Mesenchymal stem cell (in vitro differentiated cells and primary cell): ENCODE data around the gene ATF3.

Experiments
- DNase-seq: peaks from one replicate; pipeline ENCODE4 v3.0.0-alpha.2; 2013
- H2AFZ ChIP-seq: one replicate; pipeline ENCODE4 v1.6.1; 2013; ENCODE audit warnings: low read depth, mild to moderate bottlenecking, control low read depth, inconsistent platforms, low read length, moderate library complexity
- H2AK5ac ChIP-seq: 2 replicates; pipeline ENCODE4 v1.6.1; 2013; ENCODE audit warnings: low read length, moderate library complexity, mild to moderate bottlenecking, inconsistent platforms; ENCODE audit not compliant: severe bottlenecking
- H2BK120ac ChIP-seq: one replicate; pipeline ENCODE4 v1.6.1; 2013; ENCODE audit warnings: low read depth, mild to moderate bottlenecking, inconsistent platforms, low read length, moderate library complexity
- H2BK12ac ChIP-seq, 2 experiments: one replicate each; pipeline ENCODE4 v1.6.1; 2013; ENCODE audit warnings: inconsistent platforms in 2 of 2, low read length in 2 of 2, mild to moderate bottlenecking in 2 of 2, moderate library complexity in 2 of 2, control low read depth in 1 of 2
- H2BK15ac ChIP-seq: one replicate; pipeline ENCODE4 v1.6.1; 2013; ENCODE audit warnings: mild to moderate bottlenecking, low read depth, inconsistent platforms; ENCODE audit not compliant: poor library complexity, severe bottlenecking
- H2BK5ac ChIP-seq: 2 replicates; pipeline ENCODE4 v1.6.1; 2013; ENCODE audit warnings: low read depth, mild to moderate bottlenecking, low read length, control low read depth, inconsistent platforms; ENCODE audit not compliant: poor library complexity, severe bottlenecking
- H3K14ac ChIP-seq, 2 experiments: one replicate each; pipeline ENCODE4 v1.6.1; 2013; ENCODE audit warnings: inconsistent platforms in 2 of 2, low read length in 2 of 2, control low read depth in 1 of 2, mild to moderate bottlenecking in 1 of 2, moderate library complexity in 1 of 2
- H3K18ac ChIP-seq, 2 experiments: one replicate each; pipeline ENCODE4 v1.6.1; 2013; ENCODE audit warnings: inconsistent platforms in 2 of 2, low read length in 2 of 2, control low read depth in 1 of 2, low read depth in 1 of 2, mild to moderate bottlenecking in 1 of 2
- H3K23ac ChIP-seq, 2 experiments: one replicate each; pipeline ENCODE4 v1.6.1; 2013; ENCODE audit warnings: inconsistent platforms in 2 of 2, low read length in 2 of 2, mild to moderate bottlenecking in 2 of 2, moderate library complexity in 2 of 2, control low read depth in 1 of 2
- H3K27ac ChIP-seq: 2 replicates; pipeline ENCODE4 v1.5.1; 2013; ENCODE audit warnings: mild to moderate bottlenecking, moderate library complexity, low read length, control low read depth, inconsistent platforms; ENCODE audit not compliant: poor library complexity, severe bottlenecking
- H3K27me3 ChIP-seq, 2 experiments: 2 replicates each; pipeline versions ENCODE4 v1.6.1 to v1.7.0; 2013; ENCODE audit warnings: low read length in 2 of 2, mild to moderate bottlenecking in 2 of 2, moderate library complexity in 2 of 2, control low read depth in 1 of 2, inconsistent platforms in 1 of 2; ENCODE audit not compliant: control insufficient read depth in 1 of 2, insufficient read depth in 1 of 2
- H3K36me3 ChIP-seq, 2 experiments: 2 replicates each; pipeline versions ENCODE4 v1.6.1 to v1.7.0; 2013; ENCODE audit warnings: low read length in 2 of 2, control low read depth in 1 of 2, inconsistent platforms in 1 of 2, low read depth in 1 of 2, mild to moderate bottlenecking in 1 of 2; ENCODE audit not compliant: insufficient read depth in 2 of 2, control insufficient read depth in 1 of 2
- H3K4ac ChIP-seq, 2 experiments: one replicate each; pipeline ENCODE4 v1.6.1; 2013; ENCODE audit warnings: inconsistent platforms in 2 of 2, low read length in 2 of 2, mild to moderate bottlenecking in 2 of 2, moderate library complexity in 2 of 2, control low read depth in 1 of 2, low read depth in 1 of 2
- H3K4me1 ChIP-seq: 2 replicates; pipeline ENCODE4 v1.6.1; 2013; ENCODE audit warnings: low read depth, low read length, control low read depth; ENCODE audit not compliant: control insufficient read depth, insufficient read depth
- H3K4me2 ChIP-seq: 2 replicates; pipeline ENCODE4 v1.6.1; 2013; ENCODE audit warnings: low read length, mild to moderate bottlenecking, inconsistent platforms; ENCODE audit not compliant: poor library complexity, severe bottlenecking
- H3K4me3 ChIP-seq, 2 experiments: 2 replicates each; pipeline versions ENCODE4 v1.5.1 to v1.7.0; 2013; ENCODE audit warnings: low read length in 2 of 2, mild to moderate bottlenecking in 2 of 2, control low read depth in 1 of 2, low read depth in 1 of 2; ENCODE audit not compliant: insufficient read depth in 1 of 2
- H3K79me1 ChIP-seq: replicated peaks from 2 replicates; pipeline ENCODE4 v1.6.1; 2013; ENCODE audit warnings: mild to moderate bottlenecking, control low read depth, low read length, inconsistent platforms; ENCODE audit not compliant: poor library complexity, severe bottlenecking
- H3K9ac ChIP-seq: 2 replicates; pipeline ENCODE4 v1.7.0; 2013; ENCODE audit warnings: mild to moderate bottlenecking, low read length, moderate library complexity
- H3K9me3 ChIP-seq: 2 replicates; pipeline ENCODE4 v1.7.0; 2013; ENCODE audit warnings: mild to moderate bottlenecking, low read length; ENCODE audit not compliant: control insufficient read depth
- H4K8ac ChIP-seq: one replicate; pipeline ENCODE4 v1.6.1; 2013; ENCODE audit warnings: inconsistent platforms, mild to moderate bottlenecking, low read length, moderate library complexity
- H4K91ac ChIP-seq: one replicate; pipeline ENCODE4 v1.6.1; 2013; ENCODE audit warnings: mild to moderate bottlenecking, low read length, inconsistent platforms
- WGBS: methylation state at CpG from one replicate; pipeline ENCODE4 v1.1.7; 2013; ENCODE audit warnings: mixed read lengths; 5-methylcytosine and 5-hydroxymethylcytosine counted together

The ATF3 gene

GRCh38 chr1:212593821-212594251 is 14.7 kb upstream of the ATF3 start:
- Histone ChIP-seq H3K23ac (no peak overlapping the region), H3K18ac (no peak overlapping the region), H3K27ac (peak overlapping the region; percentile 53), H3K36me3 (no peaks in the 10 kb centered on the region), H2AFZ (no peak overlapping the region), H2BK120ac (no peak overlapping the region), H2BK12ac (no peak overlapping the region), H3K9ac (no peak overlapping the region), H3K4me3 (no peak overlapping the region), H3K4me1 (peaks cover 10% of the 10 kb centered on the region), H3K79me1 (peaks cover 2% of the 10 kb centered on the region), H2AK5ac (peak overlapping the region; percentile 67), H3K9me3 (no peaks in the 10 kb centered on the region), H3K27me3 (peaks cover 0 to 9% of the 10 kb centered on the region in 2 experiments), H4K8ac (no peak overlapping the region), H3K4me2 (no peak overlapping the region), H4K91ac (peak overlapping the region; percentile 41), H3K14ac (no peak overlapping the region), H3K4ac (no peak overlapping the region), H2BK5ac (no peak overlapping the region), H2BK15ac (peak overlapping the region; percentile 26)
- DNase-seq: no peak
- WGBS: 83% methylated on average over 3 of the region's 3 CpGs

DNA sequence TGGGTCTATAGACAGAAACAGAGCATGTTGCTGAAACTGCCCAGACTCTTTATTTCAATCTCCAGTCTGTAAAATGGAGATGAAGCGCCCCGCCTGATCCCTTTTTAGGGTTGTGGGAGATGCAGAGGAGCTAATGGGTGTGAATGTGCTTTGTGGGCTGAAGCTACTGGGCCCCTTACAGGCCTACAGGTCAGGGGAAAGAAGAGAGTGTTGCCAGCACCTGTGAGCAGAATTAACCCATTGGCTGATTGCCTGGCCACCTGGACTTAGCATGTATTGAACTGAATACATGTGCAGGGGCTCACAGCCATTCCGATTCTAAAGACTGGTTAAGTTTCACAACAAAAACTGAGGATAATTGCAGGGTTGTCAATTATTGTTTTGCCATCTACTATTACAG is 13.9 kb upstream of the ATF3 start:
- Histone ChIP-seq H2BK5ac (no peak overlapping the region), H3K18ac (no peak overlapping the region), H2AFZ (no peak overlapping the region), H3K27me3 (peaks cover 0 to 8% of the 10 kb centered on the region in 2 experiments), H3K9me3 (no peaks in the 10 kb centered on the region), H3K4ac (no peak overlapping the region), H3K79me1 (peaks cover 2% of the 10 kb centered on the region), H3K36me3 (no peaks in the 10 kb centered on the region), H2BK12ac (peak overlapping the region in 1 of 2 experiments; percentile 25), H4K8ac (no peak overlapping the region), H3K14ac (no peak overlapping the region), H3K27ac (no peak overlapping the region), H3K4me3 (no peak overlapping the region), H3K9ac (no peak overlapping the region), H3K23ac (no peak overlapping the region), H3K4me2 (no peak overlapping the region), H2BK120ac (no peak overlapping the region), H4K91ac (no peak overlapping the region), H2AK5ac (peak overlapping the region; percentile 66), H3K4me1 (peaks cover 10% of the 10 kb centered on the region), H2BK15ac (no peak overlapping the region)
- DNase-seq: no peak
- WGBS: 94% methylated on average over 2 of the region's 3 CpGs

DNA sequence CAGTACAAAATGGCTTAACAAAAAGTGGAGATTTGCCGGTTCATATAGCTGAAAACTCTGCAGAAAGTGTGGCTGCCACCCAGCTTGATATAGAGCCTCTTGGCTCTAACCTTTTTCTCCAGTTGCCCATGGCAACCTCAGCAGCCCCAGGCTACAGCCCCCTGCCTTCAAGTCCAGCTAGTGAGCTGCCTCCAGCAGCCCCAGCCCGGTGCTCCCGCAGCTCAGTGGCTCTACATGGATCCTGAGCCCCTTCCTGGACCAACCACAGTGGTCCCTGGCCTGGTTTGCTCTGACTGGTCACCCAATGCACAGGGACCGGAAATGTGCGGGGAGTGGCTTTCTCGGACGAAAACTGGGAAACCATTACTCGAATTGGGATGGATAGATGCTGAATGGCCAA is 13.3 kb upstream of the ATF3 start:
- H2BK5ac ChIP-seq: no peak overlapping the region
- H3K4me1 ChIP-seq: peaks cover 10% of the 10 kb centered on the region
- H3K4me2 ChIP-seq: no peak overlapping the region
- H3K9ac ChIP-seq: peak overlapping the region; percentile 89
- no peaks in the 10 kb centered on the region for H3K36me3 ChIP-seq
- peak overlapping the region; percentile 81 for H4K8ac ChIP-seq
- H4K91ac ChIP-seq: peak overlapping the region; percentile 91
- H3K4ac ChIP-seq: peak overlapping the region; percentile 17 to 73
- H3K27me3 ChIP-seq: peaks cover 0 to 13% of the 10 kb centered on the region in 2 experiments
- peak overlapping the region; percentile 57 for H2BK120ac ChIP-seq
- H3K18ac ChIP-seq: peak overlapping the region in 1 of 2 experiments; percentile 19
- no peak overlapping the region for H3K4me3 ChIP-seq
- H3K9me3 ChIP-seq: no peaks in the 10 kb centered on the region
- peaks cover 2% of the 10 kb centered on the region for H3K79me1 ChIP-seq
- peak overlapping the region; percentile 92 for H3K27ac ChIP-seq
- H2BK12ac ChIP-seq: peak overlapping the region; percentile 84 to 97
- peak overlapping the region; percentile 100 for H2AK5ac ChIP-seq
- H2AFZ ChIP-seq: no peak overlapping the region
- peak overlapping the region; percentile 82 for H2BK15ac ChIP-seq
- 97% methylated on average over 8 of the region's 8 CpGs for WGBS
- H3K14ac ChIP-seq: peak overlapping the region in 1 of 2 experiments; percentile 95
- no peak for DNase-seq
- no peak overlapping the region for H3K23ac ChIP-seq

GRCh38 chr1:212595787-212596714 is 12.5 kb upstream of the ATF3 start:
- 3% methylated on average over 5 of the region's 8 CpGs for WGBS

More at GRCh38 chr1:212595787-212596714, 12.5 kb upstream of the ATF3 start:
- no peaks in the 10 kb centered on the region for H3K36me3 ChIP-seq
- peaks cover 2% of the 10 kb centered on the region for H3K79me1 ChIP-seq
- H2BK15ac ChIP-seq: no peak overlapping the region
- no peak overlapping the region for H4K8ac ChIP-seq
- no peaks in the 10 kb centered on the region for H3K9me3 ChIP-seq
- peak overlapping the region in 1 of 2 experiments; percentile 87 for H3K14ac ChIP-seq
- peak overlapping the region in 1 of 2 experiments; percentile 97 for H2BK12ac ChIP-seq
- peak; percentile 100 for DNase-seq
- H3K9ac ChIP-seq: peak overlapping the region; percentile 89
- peak overlapping the region in 1 of 2 experiments; percentile 96 for H3K23ac ChIP-seq
- H4K91ac ChIP-seq: peak overlapping the region; percentile 1
- peak overlapping the region; percentile 6 to 94 for H3K18ac ChIP-seq
- H3K4ac ChIP-seq: peak overlapping the region in 1 of 2 experiments; percentile 73
- peak overlapping the region; percentile 14 for H3K4me2 ChIP-seq
- peak overlapping the region; percentile 93 for H2BK120ac ChIP-seq
- H3K4me1 ChIP-seq: peaks cover 10% of the 10 kb centered on the region
- peak overlapping the region; percentile 100 for H2AK5ac ChIP-seq
- H3K27me3 ChIP-seq: peaks cover 0 to 10% of the 10 kb centered on the region in 2 experiments
- H3K4me3 ChIP-seq: peak overlapping the region in 1 of 2 experiments; percentile 46
- peak overlapping the region; percentile 97 for H2BK5ac ChIP-seq
- H2AFZ ChIP-seq: peak overlapping the region; percentile 72
- peak overlapping the region; percentile 92 for H3K27ac ChIP-seq
